SIG-M5 treated with dmso at 0.1 percent for 504 hours (cell line): ENCODE measurements around the gene TASOR2.

Experiments
- DNase-seq: peaks from one replicate; lab custom pipeline; 2025; ENCODE audit not compliant: unreplicated experiment; lab: John Stamatoyannopoulos, UW

The TASOR2 gene

DNA sequence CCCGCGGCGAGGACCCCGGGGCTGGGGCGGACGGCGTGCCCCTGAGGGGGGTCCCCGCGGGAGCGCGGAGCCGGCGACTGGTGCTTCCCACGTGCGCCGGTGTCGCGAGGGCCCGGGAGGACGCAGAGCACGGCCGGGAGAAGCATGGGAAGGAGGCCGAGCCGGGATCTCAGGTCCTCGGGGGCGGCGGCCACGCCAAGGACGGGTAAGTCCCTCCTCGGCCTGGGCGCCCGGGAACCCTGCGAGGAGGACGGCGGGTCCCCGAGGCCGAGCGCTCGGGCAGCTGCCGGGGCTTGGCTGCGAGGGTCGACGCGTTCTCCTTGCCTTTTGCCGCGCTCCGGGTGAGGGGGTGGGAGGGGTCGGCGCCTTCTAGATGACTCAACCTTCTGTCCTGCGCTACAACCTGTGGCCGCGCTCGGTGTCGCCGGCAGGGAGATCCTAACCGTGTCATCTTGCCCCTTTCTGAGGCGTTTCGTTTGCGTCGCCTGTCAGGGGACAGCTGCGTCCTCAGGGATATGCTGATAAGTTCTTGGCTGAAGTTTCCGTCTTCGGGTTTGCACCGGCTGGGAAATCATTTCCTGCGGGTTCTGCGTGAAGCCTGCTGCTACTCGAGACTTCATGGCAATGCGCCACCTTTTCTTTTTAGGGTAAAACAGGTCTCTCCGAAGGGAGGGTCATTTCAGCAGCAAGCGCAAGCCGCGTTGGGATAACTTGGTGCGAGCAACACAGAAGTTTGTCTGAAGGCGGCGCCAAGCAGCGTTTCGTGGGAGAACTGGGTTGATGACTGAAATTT lies 529 bp downstream of the TASOR2 start:
- peak; percentile 66 for DNase-seq

DNA sequence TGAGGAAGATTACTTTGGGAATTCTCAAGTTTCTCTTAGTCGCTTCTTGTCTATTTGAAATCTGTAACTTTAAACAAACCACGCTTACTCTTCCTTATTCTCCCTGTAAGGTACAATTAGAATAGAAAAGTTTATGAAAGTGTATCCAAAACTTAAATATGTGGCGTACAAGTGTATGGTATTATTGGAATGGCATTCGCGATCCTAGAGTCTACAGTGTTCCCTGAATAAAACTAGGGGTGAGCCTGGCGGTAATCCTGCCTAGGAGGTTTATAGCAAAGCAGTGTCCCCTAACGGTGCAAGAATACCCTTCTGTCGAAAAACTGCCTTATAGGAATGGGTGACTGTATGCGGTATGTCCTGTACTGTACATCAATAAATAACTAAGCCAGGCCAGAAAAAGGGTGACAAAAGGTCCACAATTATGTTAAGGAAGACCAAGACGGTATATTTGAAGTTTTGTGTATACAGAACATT lies 1.2 kb downstream of the TASOR2 start:
- DNase-seq, result peak; percentile 6

DNA sequence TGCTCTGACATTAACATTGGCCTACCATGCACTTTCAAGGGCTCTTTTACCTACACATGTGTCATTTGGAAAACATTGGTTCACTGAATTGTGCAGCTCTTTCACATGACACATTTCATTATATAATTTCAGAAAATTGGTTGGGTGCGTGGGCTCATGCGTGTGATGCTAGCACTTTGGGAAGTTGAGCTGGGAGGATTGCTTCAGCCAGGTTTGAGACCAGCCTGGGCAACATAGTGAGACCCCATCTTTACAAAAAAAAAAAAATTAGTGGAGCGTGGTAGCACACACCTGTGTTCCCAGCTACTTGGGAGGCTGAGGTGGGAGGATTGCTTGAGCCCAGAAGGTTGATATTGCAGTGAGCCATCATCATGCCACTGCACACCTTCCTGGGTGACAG lies 3.9 kb downstream of the TASOR2 start:
- DNase-seq, result no peak

DNA sequence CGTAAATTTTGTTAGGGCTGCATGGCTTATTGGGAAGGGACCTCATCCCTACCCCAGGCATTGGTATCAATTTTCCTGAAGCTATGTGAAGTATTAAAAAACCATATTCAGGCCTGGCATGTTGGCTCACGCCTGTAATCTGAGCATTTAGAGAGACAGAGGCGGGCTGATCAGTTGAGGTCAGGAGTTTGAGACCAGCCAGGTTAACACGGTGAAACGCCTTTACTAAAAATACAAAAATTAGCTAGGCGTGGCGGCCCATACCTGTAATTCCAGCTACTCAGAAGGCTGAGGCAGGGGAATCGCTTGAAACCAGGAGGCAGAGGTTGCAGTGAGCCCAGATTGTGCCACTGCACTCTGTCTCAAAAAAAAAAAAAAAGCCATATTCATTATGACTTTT lies 7.1 kb downstream of the TASOR2 start:
- DNase-seq, result no peak

DNA sequence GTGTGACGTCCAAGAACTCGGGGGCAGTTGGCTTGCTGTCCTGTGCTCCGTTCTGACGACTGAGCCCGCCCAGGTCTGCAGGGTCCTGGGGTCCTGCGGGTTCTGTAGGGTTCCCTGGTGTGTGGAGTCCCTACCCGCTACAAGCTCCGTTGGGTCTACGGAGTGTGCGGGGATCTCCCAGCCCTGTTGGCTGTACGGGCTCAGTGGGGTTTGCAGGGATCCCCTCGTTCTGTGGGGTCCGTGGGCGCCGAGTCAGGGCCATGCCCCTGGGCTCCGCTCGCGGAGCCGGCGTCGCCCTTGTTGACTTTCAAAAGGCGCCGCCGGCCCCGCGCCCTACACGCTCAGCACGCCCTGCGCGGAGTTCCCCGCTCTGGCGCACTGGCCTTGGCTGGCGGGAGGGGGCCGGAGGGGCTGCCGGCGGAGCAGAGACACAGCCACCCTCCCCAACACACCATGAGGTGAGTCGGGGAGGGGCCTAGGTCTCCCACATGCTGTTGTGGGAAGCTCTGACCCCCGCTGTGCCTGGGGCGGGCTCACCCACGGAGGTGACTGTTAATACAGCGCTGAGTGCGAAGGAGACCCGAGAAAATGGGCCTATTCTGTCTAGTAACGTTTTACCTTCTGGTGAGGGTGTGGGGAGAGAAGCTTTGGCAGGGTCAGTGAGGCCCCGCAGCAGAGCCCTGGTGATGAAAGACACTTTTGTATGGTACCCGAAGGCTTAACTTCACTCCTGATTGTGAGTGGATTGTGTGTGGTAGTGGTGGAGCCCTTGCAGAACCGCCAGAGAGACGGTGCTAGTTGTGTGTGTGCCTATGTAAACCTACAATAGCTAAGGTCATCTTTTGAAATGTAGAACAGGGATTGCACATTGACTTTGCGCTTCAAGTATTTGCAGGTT lies 8.1 kb downstream of the TASOR2 start:
- no peak for DNase-seq

DNA sequence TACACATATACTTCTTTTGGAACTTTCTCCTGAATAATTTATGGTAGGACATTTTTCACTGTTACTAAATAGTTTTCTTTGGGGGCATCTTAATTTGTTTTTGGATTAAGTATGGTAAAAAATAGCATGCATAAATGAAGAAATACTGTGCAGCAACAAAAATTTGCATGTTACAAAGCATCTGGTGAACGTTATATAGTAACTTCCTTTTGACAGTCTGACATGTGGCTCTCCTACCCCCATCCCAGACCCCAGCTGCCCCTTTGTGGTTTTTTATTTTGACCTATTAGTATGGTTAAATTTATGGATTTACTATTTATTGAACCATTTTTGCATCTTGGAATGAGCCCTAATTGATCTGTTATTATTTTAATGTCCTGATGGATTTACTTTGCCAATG lies 9.9 kb downstream of the TASOR2 start:
- DNase-seq, result no peak

DNA sequence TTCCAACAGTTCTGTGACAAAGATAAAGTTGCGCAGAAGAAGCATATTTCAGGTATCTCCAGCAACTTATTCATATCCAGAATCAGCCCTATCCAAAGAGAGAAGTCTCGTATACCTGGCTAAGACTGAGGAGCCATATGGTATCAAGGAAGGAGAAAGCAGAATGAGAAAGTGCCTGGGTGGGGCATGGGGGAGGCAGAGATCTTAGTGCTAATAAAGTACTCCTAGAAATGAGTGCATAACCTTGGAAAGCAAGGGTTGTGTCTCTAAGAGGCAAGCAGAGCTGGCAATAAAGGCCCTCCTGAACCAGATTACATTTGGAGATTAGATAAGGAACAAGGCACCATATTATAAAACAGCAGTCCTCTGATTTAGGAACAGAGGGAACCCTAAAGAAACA lies 12.7 kb downstream of the TASOR2 start:
- no peak for DNase-seq

DNA sequence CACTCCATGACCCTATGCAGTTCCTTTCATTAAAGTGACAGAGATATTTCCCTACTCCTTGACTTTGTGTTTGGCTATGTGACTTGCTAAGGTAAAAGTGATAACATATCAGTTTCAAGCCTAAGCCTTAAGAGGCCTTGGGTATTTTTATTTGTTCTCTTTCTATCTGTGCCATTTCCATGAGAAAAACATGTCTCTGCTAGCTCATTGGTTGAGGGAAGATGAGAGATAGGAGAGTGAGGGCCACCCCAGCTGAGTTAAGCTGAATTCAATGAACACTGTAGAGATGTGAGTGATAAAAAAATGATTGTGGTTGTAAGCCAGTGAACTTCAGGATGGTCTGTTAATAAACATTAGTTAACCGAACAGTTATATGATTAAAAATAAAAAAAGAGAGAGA lies 13.4 kb downstream of the TASOR2 start:
- DNase-seq, result no peak

DNA sequence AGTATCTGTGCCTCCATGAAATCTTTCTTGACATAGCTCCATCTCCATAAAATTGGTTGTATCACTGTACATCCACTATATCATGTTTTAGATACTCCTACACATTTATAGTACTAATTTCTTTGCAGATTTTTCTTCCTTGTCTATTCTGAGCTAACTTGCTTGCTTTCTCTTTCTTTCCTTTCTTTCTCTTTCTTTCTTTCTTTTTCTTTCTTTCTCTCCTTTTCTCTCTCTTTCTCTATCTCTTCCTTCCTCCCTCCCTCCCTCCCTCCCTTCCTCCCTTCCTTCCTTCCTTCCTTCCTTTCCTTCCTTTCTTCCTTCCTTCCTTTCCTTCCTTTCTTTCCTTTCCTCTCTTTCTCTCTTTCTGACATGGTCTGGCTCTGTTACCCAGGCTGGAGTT lies 23.7 kb downstream of the TASOR2 start:
- no peak for DNase-seq

DNA sequence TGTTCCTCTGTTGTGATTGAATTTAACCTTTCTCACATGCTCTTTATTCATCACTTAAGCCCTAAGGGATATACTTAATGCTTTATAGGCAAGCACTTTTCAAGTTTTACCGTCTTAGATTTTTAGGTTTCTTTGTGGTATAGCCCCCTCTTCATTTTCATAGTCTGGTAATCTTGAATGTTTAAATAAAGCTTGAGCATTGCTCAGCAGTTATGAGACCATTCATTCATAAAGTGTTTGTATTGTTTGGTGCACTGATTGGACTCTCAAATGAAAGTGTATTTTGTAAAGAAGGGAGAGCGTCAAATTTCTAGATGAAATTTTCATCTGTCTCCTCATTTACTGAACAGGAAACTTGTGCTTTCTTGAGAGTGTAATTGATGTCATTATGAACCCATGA lies 25.2 kb downstream of the TASOR2 start:
- DNase-seq, result no peak

DNA sequence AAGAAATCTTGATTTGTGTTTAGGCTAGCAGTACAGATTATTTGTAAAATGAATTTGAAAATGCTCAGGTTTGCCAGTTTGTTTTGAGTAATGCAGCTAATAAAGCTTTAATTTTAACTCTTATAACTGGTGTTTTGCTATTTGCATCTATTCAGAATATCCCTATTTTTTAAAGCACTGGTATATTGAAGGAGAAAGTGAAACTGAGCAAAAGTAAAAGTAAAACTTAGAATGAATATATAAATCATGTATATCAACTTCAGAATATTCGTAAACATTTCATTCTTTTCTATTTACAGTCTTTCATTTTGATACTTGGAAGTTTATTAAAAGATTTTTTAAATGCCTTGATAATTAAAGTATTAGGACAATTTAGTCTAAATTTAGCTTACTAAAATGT lies 26.2 kb downstream of the TASOR2 start:
- no peak for DNase-seq

DNA sequence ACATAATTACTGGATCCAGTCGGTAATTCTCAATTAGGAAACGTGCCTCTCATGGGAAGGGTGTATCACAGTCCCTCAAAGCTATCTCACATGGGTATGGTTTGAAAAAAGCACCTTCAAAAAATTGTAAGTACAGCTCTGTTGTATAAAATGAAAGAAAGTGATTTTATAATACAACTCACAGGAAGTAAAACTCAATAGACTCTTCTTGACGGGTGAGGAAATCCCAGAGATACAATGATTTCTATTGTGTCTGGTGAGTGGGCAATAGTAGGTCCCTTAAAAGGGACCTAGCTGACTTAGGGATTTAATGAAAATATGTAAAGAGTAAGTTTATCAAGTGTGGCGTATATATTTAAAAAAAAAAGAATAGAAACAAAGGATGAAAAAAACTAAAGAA lies 27.0 kb downstream of the TASOR2 start:
- DNase-seq, result no peak

DNA sequence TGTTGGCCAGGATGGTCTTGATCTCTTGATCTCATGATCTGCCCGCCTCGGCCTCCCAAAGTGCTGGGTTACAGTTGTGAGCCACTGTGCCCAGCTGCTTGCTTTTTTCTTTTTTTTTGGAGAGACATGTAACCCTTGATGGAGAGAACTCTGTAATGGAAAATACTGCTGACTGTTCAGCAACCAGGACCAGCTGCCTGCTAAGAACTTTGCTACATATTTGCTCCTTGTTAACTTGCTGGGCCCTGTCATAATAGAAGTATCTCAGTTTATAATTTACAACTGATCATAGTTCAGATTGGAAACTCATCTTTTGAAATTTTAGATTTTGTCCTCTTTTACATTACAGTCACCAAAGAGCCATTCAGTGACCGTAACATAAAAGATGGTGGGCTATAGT lies 34.9 kb downstream of the TASOR2 start:
- no peak for DNase-seq

DNA sequence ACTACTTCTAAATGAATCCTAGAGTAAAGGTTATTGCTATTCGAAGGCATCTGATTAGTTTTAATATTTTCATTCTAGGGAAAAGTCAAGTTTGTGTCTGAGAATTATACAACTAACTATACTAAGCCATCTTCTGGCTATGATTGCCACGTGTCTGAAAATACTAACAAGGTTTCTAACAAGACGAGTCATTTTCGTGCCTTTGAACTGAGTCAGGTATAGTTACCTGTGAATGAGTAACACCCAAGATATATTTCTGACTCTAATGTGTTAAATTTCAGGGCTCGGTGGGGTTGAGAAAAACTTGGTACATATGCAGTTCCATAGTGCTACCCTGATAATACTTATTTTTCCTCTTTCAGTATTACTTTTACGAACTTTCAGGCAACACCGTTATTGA lies 35.5 kb downstream of the TASOR2 start:
- DNase-seq, result no peak

DNA sequence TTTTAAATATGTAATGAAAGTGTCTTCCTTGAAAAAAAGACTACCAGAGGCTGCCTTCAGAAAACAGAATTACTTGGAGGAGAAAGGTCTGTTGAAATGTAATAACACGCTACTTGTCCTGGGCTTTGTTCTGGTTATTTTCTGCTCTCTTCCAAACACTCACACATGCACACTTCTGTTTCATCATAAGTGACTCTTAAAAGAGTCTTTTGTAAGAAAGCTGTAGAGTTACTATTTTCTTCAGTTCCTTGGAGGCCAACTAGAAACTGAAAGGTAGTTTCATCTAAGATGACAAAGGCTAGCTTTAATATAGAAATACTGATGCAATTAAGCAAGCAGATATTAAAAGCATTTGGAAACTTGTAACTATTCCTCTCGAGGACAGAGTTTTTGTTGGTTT lies 39.1 kb downstream of the TASOR2 start:
- peak; percentile 21 for DNase-seq

DNA sequence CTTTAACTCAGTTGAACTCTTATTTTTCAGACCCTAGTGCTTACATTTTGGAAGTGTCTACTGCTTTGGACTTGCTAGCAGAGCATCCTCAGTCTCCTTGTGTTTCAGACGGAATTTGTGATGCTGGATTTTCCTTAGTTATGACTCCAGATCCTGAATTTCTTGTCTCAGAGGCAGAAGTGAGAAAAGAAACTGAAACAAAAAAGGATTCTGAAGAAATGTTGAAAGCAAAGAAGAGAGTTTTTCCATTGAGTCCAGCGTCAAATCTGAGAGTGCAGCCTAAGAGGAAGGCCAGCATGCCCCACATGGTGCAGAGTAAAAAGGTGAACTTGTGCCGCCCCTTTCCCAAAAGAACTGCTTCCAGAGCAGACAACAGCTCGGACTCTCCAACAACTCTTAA lies 46.1 kb downstream of the TASOR2 start:
- DNase-seq, result no peak

DNA sequence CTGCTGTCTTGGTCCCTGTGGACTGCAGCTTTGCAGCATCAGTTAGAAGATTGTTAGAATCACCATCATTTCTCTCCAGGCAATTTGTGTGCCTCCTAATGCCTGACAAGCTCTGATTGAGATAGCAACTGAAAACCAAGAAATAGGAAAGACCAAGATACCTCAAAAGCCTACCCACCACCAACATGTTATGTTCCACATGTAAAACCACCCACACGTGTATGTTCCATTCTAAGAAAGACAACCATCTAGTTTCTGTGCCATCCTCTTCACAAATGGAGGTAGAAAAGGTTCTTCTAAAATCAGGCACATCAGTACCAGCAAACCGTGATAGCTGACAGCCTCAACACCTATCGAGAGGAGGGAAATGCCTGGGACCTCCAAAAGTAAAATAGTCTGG lies 46.9 kb downstream of the TASOR2 start:
- DNase-seq, result no peak

DNA sequence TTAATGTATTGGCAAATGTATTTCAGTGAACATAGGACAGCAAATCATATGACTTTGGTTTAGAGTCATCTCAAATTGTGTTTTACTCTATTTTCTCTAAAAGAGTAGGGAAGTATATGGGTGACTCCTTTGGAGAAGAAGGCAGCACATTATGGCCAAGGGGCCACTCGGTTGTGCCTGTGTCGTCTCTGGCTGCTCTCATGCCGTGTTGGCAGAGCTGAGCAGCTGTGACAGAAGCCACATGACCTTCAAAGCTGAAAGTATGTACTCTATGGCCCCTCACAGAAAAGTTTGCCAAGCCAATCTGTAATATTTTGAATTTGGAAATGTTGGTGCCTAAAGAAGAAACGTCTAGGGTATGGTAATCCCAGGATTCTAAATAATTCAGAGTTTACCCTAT lies 47.5 kb downstream of the TASOR2 start:
- no peak for DNase-seq
